HepG2 (cell line): ENCODE data around the gene ARFGEF2. TPM values are rescaled to one million over a fixed set of nuclear protein-coding genes. Genes with fewer than 3 reads are reported as not detected.

Experiments
- GZF1 ChIP-seq: sonication (generic); formaldehyde crosslinking; IDR thresholded peaks from 2 replicates; pipeline ENCODE4 v1.5.1; 2020; ENCODE audit warnings: mild to moderate bottlenecking, missing genetic modification reagents
- HDAC2 ChIP-seq: sonication (generic); formaldehyde crosslinking; IDR thresholded peaks from 2 replicates; pipeline ENCODE4 v1.4.0; 2020; ENCODE audit warnings: missing genetic modification reagents
- MBD4 ChIP-seq: IDR thresholded peaks from 2 replicates; pipeline ENCODE4 v1.6.1; 2012; ENCODE audit warnings: low read length, inconsistent platforms, borderline replicate concordance
- NCOR1 ChIP-seq: fragments of 200-600 bp; sonication (generic); IDR thresholded peaks from 2 replicates; pipeline ENCODE4 v1.7.0; 2017; ENCODE audit warnings: antibody characterized with exemption, low read length, borderline replicate concordance
- THYN1 ChIP-seq: sonication (generic); formaldehyde crosslinking; IDR thresholded peaks from 2 replicates; pipeline ENCODE4 v1.8.1; 2023; ENCODE audit warnings: low read depth, mild to moderate bottlenecking, moderate library complexity, missing genetic modification reagents, borderline replicate concordance
- ZNF678 ChIP-seq: sonication (generic); formaldehyde crosslinking; IDR thresholded peaks from 2 replicates; pipeline ENCODE4 v1.4.0; 2020; ENCODE audit warnings: mild to moderate bottlenecking, missing genetic modification reagents
- ZNF75D ChIP-seq: sonication (generic); formaldehyde crosslinking; IDR thresholded peaks from 2 replicates; pipeline ENCODE4 v1.8.1; 2023; ENCODE audit warnings: missing genetic modification reagents, mild to moderate bottlenecking, borderline replicate concordance
- ZNF816 ChIP-seq: sonication (generic); formaldehyde crosslinking; IDR thresholded peaks from 2 replicates; pipeline ENCODE4 v1.8.0; 2022; ENCODE audit warnings: missing genetic modification reagents, mild to moderate bottlenecking, borderline replicate concordance
- polyA plus RNA-seq, 8 experiments: library from polyadenylated mRNA; depleted of rRNA in 3 of 8; stranded (reverse) in 7 of 8; unstranded in 1 of 8; fragments of >200 nt; fragmentation: Illumina TruSeq in 4 of 8; extraction: Trizol in 4 of 8; gene quantifications; 2 replicates each; pipeline versions ENCODE4 v1.2.1 to v1.2.3, GENCODE V29; 2011 to 2016; ENCODE audit warnings: low read depth in 4 of 8, missing spikeins in 1 of 8, mixed read lengths in 1 of 8; ENCODE audit not compliant: insufficient read depth in 1 of 8
- total RNA-seq, 5 experiments: library from RNA; depleted of rRNA; stranded (reverse); fragments of >200 nt; fragmentation: Illumina TruSeq; extraction: Trizol; gene quantifications; 2 replicates each; pipeline ENCODE4 v1.2.3, GENCODE V29; 2016; ENCODE audit warnings: low read depth in 1 of 5
- TF ChIP-seq, protein P1 (sequence below): IDR thresholded peaks from 2 replicates; pipeline ENCODE4 v1.6.1; 2012; ENCODE audit warnings: low read length, improper control_type of control experiment
- TF ChIP-seq, protein P2 (sequence below): sonication (generic); formaldehyde crosslinking; IDR thresholded peaks from 2 replicates; pipeline ENCODE4 v1.4.0; 2020; ENCODE audit warnings: missing genetic modification reagents, borderline replicate concordance
- TF ChIP-seq, protein P3 (sequence below): sonication (generic); formaldehyde crosslinking; IDR thresholded peaks from 2 replicates; pipeline ENCODE4 v1.5.0; 2020; ENCODE audit warnings: missing genetic modification reagents
- TF ChIP-seq, protein P4 (sequence below): IDR thresholded peaks from 2 replicates; pipeline ENCODE4 v1.4.0; 2020; ENCODE audit warnings: mild to moderate bottlenecking, missing genetic modification reagents
- TF ChIP-seq, protein P5 (sequence below): sonication (generic); formaldehyde crosslinking; IDR thresholded peaks from 2 replicates; pipeline ENCODE4 v1.4.0; 2020; ENCODE audit warnings: missing genetic modification reagents

The ARFGEF2 gene
- total and polyA plus RNA-seq, 2 of the 13 experiments (the other 11 are each of a cell fraction or from before 2014, with no cell fraction given), result 44.0 to 60.8 TPM

DNA sequence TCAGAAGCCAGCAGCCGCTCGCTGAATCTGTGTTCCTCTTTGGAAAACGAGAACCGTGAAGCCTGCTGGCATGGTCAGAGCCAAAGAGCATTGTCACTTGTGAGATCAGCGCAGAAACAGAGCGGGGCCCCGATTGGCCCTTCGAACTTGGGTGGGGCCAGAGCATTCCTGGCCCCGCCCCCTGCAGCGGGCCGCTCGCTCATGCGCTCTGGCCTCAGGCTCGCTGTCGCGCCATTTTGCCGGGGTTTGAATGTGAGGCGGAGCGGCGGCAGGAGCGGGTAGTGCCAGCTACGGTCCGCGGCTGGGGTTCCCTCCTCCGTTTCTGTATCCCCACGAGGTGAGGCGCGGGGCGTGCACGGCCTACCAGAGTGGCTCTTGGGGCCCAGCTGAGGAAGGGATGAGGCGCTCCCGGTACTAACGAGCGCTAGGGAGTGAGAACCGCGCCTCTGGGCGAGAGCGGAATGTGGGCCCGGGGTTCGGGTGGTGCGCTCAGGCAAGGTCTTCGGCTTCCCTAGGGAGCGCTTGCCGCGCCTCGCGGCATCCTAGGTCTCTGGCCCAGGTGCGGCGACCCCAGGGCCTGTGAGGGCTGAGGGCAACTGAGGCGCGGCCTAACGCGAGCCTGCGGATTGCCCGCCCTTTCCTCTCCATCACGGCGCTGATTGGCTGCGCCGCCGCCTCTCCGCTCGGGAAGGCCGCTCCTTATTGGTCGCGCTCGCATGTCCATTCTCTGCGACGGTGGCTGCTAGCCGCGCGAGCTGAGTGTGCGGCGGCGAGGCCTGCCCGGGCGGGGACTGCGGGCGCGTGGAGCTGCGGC, 124.8 kb downstream of the ARFGEF2 start, which contains the start of gene CSE1L (continued):
- TF ChIP-seq, protein P1, sequence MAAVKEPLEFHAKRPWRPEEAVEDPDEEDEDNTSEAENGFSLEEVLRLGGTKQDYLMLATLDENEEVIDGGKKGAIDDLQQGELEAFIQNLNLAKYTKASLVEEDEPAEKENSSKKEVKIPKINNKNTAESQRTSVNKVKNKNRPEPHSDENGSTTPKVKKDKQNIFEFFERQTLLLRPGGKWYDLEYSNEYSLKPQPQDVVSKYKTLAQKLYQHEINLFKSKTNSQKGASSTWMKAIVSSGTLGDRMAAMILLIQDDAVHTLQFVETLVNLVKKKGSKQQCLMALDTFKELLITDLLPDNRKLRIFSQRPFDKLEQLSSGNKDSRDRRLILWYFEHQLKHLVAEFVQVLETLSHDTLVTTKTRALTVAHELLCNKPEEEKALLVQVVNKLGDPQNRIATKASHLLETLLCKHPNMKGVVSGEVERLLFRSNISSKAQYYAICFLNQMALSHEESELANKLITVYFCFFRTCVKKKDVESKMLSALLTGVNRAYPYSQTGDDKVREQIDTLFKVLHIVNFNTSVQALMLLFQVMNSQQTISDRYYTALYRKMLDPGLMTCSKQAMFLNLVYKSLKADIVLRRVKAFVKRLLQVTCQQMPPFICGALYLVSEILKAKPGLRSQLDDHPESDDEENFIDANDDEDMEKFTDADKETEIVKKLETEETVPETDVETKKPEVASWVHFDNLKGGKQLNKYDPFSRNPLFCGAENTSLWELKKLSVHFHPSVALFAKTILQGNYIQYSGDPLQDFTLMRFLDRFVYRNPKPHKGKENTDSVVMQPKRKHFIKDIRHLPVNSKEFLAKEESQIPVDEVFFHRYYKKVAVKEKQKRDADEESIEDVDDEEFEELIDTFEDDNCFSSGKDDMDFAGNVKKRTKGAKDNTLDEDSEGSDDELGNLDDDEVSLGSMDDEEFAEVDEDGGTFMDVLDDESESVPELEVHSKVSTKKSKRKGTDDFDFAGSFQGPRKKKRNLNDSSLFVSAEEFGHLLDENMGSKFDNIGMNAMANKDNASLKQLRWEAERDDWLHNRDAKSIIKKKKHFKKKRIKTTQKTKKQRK, result no peak
- TF ChIP-seq, protein P2, sequence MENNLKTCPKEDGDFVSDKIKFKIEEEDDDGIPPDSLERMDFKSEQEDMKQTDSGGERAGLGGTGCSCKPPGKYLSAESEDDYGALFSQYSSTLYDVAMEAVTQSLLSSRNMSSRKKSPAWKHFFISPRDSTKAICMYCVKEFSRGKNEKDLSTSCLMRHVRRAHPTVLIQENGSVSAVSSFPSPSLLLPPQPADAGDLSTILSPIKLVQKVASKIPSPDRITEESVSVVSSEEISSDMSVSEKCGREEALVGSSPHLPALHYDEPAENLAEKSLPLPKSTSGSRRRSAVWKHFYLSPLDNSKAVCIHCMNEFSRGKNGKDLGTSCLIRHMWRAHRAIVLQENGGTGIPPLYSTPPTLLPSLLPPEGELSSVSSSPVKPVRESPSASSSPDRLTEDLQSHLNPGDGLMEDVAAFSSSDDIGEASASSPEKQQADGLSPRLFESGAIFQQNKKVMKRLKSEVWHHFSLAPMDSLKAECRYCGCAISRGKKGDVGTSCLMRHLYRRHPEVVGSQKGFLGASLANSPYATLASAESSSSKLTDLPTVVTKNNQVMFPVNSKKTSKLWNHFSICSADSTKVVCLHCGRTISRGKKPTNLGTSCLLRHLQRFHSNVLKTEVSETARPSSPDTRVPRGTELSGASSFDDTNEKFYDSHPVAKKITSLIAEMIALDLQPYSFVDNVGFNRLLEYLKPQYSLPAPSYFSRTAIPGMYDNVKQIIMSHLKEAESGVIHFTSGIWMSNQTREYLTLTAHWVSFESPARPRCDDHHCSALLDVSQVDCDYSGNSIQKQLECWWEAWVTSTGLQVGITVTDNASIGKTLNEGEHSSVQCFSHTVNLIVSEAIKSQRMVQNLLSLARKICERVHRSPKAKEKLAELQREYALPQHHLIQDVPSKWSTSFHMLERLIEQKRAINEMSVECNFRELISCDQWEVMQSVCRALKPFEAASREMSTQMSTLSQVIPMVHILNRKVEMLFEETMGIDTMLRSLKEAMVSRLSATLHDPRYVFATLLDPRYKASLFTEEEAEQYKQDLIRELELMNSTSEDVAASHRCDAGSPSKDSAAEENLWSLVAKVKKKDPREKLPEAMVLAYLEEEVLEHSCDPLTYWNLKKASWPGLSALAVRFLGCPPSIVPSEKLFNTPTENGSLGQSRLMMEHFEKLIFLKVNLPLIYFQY (CRISPR knock-in tag), result no peak; the same call in none of the 2 replicates
- TF ChIP-seq MBD4 (no peak), NCOR1 (no peak), ZNF816 (peak; percentile 97; the same call in 1 of the 2 replicates), ZNF678 (peak; percentile 78), ZNF75D (no peak), GZF1 (peak; percentile 86; the same call in 1 of the 2 replicates), THYN1 (CRISPR knock-in tag) (no peak), HDAC2 (CRISPR knock-in tag) (peak; percentile 31)
- TF ChIP-seq, protein P3, sequence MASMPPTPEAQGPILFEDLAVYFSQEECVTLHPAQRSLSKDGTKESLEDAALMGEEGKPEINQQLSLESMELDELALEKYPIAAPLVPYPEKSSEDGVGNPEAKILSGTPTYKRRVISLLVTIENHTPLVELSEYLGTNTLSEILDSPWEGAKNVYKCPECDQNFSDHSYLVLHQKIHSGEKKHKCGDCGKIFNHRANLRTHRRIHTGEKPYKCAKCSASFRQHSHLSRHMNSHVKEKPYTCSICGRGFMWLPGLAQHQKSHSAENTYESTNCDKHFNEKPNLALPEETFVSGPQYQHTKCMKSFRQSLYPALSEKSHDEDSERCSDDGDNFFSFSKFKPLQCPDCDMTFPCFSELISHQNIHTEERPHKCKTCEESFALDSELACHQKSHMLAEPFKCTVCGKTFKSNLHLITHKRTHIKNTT (CRISPR knock-in tag), result 0 out of 2 replicates have a peak, but pooled peaks have one; percentile 82
- TF ChIP-seq, protein P4, sequence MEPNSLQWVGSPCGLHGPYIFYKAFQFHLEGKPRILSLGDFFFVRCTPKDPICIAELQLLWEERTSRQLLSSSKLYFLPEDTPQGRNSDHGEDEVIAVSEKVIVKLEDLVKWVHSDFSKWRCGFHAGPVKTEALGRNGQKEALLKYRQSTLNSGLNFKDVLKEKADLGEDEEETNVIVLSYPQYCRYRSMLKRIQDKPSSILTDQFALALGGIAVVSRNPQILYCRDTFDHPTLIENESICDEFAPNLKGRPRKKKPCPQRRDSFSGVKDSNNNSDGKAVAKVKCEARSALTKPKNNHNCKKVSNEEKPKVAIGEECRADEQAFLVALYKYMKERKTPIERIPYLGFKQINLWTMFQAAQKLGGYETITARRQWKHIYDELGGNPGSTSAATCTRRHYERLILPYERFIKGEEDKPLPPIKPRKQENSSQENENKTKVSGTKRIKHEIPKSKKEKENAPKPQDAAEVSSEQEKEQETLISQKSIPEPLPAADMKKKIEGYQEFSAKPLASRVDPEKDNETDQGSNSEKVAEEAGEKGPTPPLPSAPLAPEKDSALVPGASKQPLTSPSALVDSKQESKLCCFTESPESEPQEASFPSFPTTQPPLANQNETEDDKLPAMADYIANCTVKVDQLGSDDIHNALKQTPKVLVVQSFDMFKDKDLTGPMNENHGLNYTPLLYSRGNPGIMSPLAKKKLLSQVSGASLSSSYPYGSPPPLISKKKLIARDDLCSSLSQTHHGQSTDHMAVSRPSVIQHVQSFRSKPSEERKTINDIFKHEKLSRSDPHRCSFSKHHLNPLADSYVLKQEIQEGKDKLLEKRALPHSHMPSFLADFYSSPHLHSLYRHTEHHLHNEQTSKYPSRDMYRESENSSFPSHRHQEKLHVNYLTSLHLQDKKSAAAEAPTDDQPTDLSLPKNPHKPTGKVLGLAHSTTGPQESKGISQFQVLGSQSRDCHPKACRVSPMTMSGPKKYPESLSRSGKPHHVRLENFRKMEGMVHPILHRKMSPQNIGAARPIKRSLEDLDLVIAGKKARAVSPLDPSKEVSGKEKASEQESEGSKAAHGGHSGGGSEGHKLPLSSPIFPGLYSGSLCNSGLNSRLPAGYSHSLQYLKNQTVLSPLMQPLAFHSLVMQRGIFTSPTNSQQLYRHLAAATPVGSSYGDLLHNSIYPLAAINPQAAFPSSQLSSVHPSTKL (CRISPR knock-in tag), result peak; percentile 5; the same call in 1 of the 2 replicates
- TF ChIP-seq, protein P5, sequence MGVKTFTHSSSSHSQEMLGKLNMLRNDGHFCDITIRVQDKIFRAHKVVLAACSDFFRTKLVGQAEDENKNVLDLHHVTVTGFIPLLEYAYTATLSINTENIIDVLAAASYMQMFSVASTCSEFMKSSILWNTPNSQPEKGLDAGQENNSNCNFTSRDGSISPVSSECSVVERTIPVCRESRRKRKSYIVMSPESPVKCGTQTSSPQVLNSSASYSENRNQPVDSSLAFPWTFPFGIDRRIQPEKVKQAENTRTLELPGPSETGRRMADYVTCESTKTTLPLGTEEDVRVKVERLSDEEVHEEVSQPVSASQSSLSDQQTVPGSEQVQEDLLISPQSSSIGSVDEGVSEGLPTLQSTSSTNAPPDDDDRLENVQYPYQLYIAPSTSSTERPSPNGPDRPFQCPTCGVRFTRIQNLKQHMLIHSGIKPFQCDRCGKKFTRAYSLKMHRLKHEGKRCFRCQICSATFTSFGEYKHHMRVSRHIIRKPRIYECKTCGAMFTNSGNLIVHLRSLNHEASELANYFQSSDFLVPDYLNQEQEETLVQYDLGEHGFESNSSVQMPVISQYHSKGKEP (CRISPR knock-in tag), result peak; percentile 73; the same call in 1 of the 2 replicates
